DOHH2 (cell line): ENCODE results near the gene TASP1.
"Not testable (repeated sequence)": the region's sequence is repeated elsewhere in the genome, so short reads cannot be mapped to it uniquely, and the experiment has no call there.

ENCODE experiments used
- H3F3A ChIP-seq: fragments of 200-600 bp; sonication (generic), shearing (Covaris generic); 2 replicates; pipeline ENCODE4 v1.6.0; 2016; ENCODE audit warnings: antibody characterized with exemption, mild to moderate bottlenecking; ENCODE audit not compliant: control insufficient read depth, insufficient read depth
- H3K27ac ChIP-seq: fragments of 200-600 bp; sonication (generic); 2 replicates; pipeline ENCODE4 v1.5.1; 2014; ENCODE audit warnings: low read depth, mild to moderate bottlenecking, low read length, moderate library complexity
- H3K27me3 ChIP-seq: fragments of 200-600 bp; sonication (generic); 2 replicates; pipeline ENCODE4 v1.6.1; 2014; ENCODE audit warnings: mild to moderate bottlenecking, low read length, mixed read lengths; ENCODE audit not compliant: control insufficient read depth
- H3K36me3 ChIP-seq: fragments of 200-600 bp; sonication (generic); 2 replicates; pipeline ENCODE4 v1.6.1; 2014; ENCODE audit warnings: mild to moderate bottlenecking, low read length, moderate library complexity, mixed read lengths; ENCODE audit not compliant: control insufficient read depth
- H3K4me1 ChIP-seq: fragments of 200-600 bp; sonication (generic); 2 replicates; pipeline ENCODE4 v1.6.1; 2014; ENCODE audit warnings: mild to moderate bottlenecking, low read length, mixed read lengths; ENCODE audit not compliant: control insufficient read depth
- H3K4me2 ChIP-seq: fragments of 200-600 bp; sonication (generic); 2 replicates; pipeline ENCODE4 v1.6.0; 2014; ENCODE audit warnings: mild to moderate bottlenecking, low read length, moderate library complexity
- H3K4me3 ChIP-seq: fragments of 200-600 bp; sonication (generic); 2 replicates; pipeline ENCODE4 v1.5.1; 2014; ENCODE audit warnings: mild to moderate bottlenecking, low read length, mixed read lengths
- H3K79me2 ChIP-seq: fragments of 200-600 bp; sonication (generic); 2 replicates; pipeline ENCODE4 v1.6.1; 2014; ENCODE audit warnings: mild to moderate bottlenecking, low read length, mixed read lengths; ENCODE audit not compliant: control insufficient read depth
- H3K9me2 ChIP-seq: fragments of 200-600 bp; sonication (generic); replicated peaks from 2 replicates; pipeline ENCODE4 v1.6.1; 2014; ENCODE audit warnings: mild to moderate bottlenecking, low read length, mixed read lengths; ENCODE audit not compliant: control insufficient read depth
- H3K9me3 ChIP-seq: fragments of 200-600 bp; sonication (generic); 2 replicates; pipeline ENCODE4 v1.6.1; 2014; ENCODE audit warnings: antibody characterized with exemption, low read length, mixed read lengths; ENCODE audit not compliant: control insufficient read depth, insufficient read depth
- H4K20me1 ChIP-seq: fragments of 200-600 bp; sonication (generic); 2 replicates; pipeline ENCODE4 v1.6.0; 2014; ENCODE audit warnings: low read depth, mild to moderate bottlenecking, antibody characterized with exemption, low read length, moderate library complexity; ENCODE audit not compliant: control insufficient read depth, insufficient read depth
- CTCF ChIP-seq: fragments of 200-600 bp; sonication (generic); IDR thresholded peaks from one replicate; pipeline ENCODE4 v1.5.1; 2014; ENCODE audit warnings: antibody characterized with exemption, mild to moderate bottlenecking, low read depth, low read length; ENCODE audit not compliant: poor library complexity, severe bottlenecking
- EZH2phosphoT487 ChIP-seq: fragments of 200-600 bp; sonication (generic); IDR thresholded peaks from 2 replicates; pipeline ENCODE4 v1.6.1; 2017; ENCODE audit warnings: borderline replicate concordance, mild to moderate bottlenecking, antibody characterized with exemption, low read length, moderate library complexity, mixed read lengths

The TASP1 gene

DNA sequence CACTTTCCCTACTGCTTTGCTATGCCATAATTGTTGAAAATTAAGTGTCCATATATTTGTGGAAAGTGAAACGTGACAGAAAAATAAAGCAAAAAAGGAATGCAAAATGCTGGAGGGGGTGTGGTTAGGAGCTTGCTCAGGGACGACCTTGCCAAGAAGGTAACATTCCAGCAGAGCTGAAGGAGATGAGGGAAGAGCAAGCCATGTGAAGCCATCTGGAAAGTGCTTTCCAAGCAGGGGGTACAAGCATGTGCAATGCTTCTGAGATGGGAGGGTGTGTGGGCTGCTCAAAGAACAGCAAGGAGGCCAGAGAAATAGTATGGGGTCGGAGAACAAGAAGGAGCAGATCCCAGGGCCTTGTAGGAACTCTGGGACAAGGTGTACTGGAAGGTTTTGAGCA, 255.9 kb downstream of the TASP1 start:
- H3K27ac ChIP-seq = no peak overlapping the region
- H4K20me1 ChIP-seq = no peaks in the 10 kb centered on the region
- TF ChIP-seq EZH2phosphoT487 (no peak), CTCF (no peak)
- H3K36me3 ChIP-seq = no peaks in the 10 kb centered on the region
- H3F3A ChIP-seq = no peaks in the 10 kb centered on the region
- no peaks in the 10 kb centered on the region for H3K4me1 ChIP-seq
- H3K4me2 ChIP-seq = no peak overlapping the region
- no peaks in the 10 kb centered on the region for H3K27me3 ChIP-seq
- H3K79me2 ChIP-seq = no peaks in the 10 kb centered on the region
- no peak overlapping the region for H3K4me3 ChIP-seq
- no peaks in the 10 kb centered on the region for H3K9me3 ChIP-seq
- no peaks in the 10 kb centered on the region for H3K9me2 ChIP-seq

GRCh38 chr20:13380497-13381229, 258.1 kb downstream of the TASP1 start:
- not testable (repeated sequence) for H3F3A ChIP-seq, H3K9me2 ChIP-seq, H3K36me3 ChIP-seq, H3K27ac ChIP-seq, H3K4me1 ChIP-seq, H3K9me3 ChIP-seq, H3K4me3 ChIP-seq, H3K79me2 ChIP-seq, H3K27me3 ChIP-seq, H4K20me1 ChIP-seq, H3K4me2 ChIP-seq

DNA sequence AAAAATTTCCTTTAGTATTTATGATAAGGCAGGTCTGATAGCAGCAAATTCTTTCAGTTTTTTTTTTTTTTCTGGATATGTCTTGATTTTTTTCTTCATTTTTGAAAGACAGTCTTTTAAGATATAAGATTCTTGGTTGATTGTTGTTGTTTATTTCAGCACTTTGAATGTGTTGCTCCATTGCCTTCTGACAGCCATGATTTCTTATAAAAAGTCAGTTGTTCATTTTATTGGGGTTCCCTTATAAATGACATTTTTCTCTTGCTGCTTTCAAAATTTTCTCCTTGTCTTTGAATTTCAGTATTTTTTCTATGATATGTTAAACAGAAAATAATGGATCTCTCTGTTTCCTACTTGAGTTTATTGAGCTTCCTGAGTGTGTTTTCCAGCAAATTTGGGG, 265.3 kb downstream of the TASP1 start:
- no peaks in the 10 kb centered on the region for H3K36me3 ChIP-seq
- no peak overlapping the region for H3K4me3 ChIP-seq
- no peaks in the 10 kb centered on the region for H3K27me3 ChIP-seq
- no peak overlapping the region for H3K27ac ChIP-seq
- no peaks in the 10 kb centered on the region for H4K20me1 ChIP-seq
- H3K79me2 ChIP-seq = no peaks in the 10 kb centered on the region
- H3K4me2 ChIP-seq = no peak overlapping the region
- H3F3A ChIP-seq = no peaks in the 10 kb centered on the region
- no peaks in the 10 kb centered on the region for H3K9me2 ChIP-seq
- TF ChIP-seq EZH2phosphoT487 (no peak), CTCF (no peak)
- H3K4me1 ChIP-seq = no peaks in the 10 kb centered on the region
- H3K9me3 ChIP-seq = no peaks in the 10 kb centered on the region

DNA sequence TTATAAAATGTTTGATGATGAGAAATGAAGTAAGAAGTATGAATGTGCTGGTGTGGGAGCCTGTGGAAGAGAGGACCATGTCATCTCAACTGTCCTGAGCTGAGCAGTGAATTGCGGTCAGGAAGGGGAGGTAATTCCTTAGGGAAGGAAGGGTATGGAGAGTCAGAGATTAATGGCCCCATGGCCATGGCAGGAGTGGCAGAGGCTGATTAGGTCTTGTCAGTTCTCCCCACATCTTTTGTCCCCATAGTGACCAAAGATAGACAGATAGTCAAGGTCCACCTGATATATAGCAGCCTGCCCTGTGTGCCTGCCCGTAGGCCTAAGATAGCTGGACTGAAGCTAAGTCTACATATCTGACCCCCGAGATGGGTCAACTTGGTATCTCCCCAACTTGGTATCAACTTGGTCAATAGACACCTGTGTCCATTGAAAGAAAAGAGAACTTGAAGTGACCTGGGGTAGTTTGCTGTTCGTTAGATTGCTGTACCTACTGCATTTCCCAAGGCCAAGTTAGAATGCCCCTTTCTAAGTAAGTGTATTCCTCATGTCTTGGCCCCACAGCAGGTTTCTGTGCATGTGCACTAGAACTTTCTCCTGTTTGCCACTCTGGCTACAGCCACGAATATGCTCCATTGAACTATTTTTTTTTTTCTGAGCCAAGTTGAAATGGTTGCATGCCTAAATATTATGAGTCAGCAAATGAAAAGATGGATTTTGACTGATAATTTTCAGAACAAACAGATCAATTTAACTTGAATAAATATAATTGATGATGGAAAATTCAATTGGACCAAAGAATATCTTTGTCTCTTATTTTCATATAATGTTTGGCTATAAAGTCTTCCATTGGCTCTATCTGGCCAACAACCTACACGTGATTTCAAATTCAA, 274.2 kb downstream of the TASP1 start:
- no peaks in the 10 kb centered on the region for H4K20me1 ChIP-seq

More for the DNA sequence above, 274.2 kb downstream of the TASP1 start:
- Histone ChIP-seq H3K4me1 (no peaks in the 10 kb centered on the region), H3K4me2 (no peak overlapping the region), H3K36me3 (no peaks in the 10 kb centered on the region), H3K27ac (no peak overlapping the region), H3K9me3 (no peaks in the 10 kb centered on the region), H3K9me2 (no peaks in the 10 kb centered on the region), H3F3A (no peaks in the 10 kb centered on the region), H3K27me3 (no peaks in the 10 kb centered on the region), H3K4me3 (no peak overlapping the region), H3K79me2 (no peaks in the 10 kb centered on the region)
- TF ChIP-seq CTCF = no peak
- no peak for TF ChIP-seq EZH2phosphoT487
